ENCODE results near the gene ZBTB1.

The ZBTB1 gene

GRCh38 chr14:64474698-64475097 is 29.9 kb upstream of the ZBTB1 start:
- TF ChIP-seq, protein P1, sequence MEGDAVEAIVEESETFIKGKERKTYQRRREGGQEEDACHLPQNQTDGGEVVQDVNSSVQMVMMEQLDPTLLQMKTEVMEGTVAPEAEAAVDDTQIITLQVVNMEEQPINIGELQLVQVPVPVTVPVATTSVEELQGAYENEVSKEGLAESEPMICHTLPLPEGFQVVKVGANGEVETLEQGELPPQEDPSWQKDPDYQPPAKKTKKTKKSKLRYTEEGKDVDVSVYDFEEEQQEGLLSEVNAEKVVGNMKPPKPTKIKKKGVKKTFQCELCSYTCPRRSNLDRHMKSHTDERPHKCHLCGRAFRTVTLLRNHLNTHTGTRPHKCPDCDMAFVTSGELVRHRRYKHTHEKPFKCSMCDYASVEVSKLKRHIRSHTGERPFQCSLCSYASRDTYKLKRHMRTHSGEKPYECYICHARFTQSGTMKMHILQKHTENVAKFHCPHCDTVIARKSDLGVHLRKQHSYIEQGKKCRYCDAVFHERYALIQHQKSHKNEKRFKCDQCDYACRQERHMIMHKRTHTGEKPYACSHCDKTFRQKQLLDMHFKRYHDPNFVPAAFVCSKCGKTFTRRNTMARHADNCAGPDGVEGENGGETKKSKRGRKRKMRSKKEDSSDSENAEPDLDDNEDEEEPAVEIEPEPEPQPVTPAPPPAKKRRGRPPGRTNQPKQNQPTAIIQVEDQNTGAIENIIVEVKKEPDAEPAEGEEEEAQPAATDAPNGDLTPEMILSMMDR (IDR thresholded peaks at IDR 0.05; ENCODE audit: insufficient read depth, low read depth, low read length, missing control alignments), result no peak
- no peak for DNase-seq (ENCODE audit: low read depth)
- no peak overlapping the region for H3K4me3 ChIP-seq (ENCODE audit: low read length)

GRCh38 chr14:64475585-64476273 is 28.8 kb upstream of the ZBTB1 start:
- no peak overlapping the region for H3K4me3 ChIP-seq (ENCODE audit: low read length)
- TF ChIP-seq, protein P1 (IDR thresholded peaks at IDR 0.05; ENCODE audit: insufficient read depth, low read depth, low read length, missing control alignments), result no peak
- DNase-seq (ENCODE audit: low read depth), result no peak

DNA sequence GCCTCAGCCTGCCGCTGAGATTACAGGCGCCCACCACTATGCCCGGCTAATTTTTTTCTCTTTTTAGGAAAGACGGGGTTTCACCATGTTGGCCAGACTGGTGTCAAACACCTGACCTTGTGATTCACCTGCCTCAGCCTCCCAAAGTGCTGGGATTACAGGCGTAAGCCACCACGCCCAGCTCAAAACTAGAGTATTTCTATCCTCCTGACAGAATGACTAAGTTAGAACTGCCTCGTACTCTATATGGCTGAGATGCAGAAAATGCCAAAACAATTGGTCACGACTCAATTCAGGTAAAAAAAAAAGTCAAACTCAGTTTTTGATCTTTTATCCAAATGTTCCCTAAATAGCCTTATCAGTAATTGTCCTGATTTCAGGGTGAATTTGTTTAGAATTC is 28.1 kb upstream of the ZBTB1 start:
- TF ChIP-seq, protein P1 (IDR thresholded peaks at IDR 0.05; ENCODE audit: insufficient read depth, low read depth, low read length, missing control alignments), result no peak
- peak; percentile 23 for DNase-seq (ENCODE audit: low read depth)
- H3K4me3 ChIP-seq (ENCODE audit: low read length), result no peak overlapping the region

DNA sequence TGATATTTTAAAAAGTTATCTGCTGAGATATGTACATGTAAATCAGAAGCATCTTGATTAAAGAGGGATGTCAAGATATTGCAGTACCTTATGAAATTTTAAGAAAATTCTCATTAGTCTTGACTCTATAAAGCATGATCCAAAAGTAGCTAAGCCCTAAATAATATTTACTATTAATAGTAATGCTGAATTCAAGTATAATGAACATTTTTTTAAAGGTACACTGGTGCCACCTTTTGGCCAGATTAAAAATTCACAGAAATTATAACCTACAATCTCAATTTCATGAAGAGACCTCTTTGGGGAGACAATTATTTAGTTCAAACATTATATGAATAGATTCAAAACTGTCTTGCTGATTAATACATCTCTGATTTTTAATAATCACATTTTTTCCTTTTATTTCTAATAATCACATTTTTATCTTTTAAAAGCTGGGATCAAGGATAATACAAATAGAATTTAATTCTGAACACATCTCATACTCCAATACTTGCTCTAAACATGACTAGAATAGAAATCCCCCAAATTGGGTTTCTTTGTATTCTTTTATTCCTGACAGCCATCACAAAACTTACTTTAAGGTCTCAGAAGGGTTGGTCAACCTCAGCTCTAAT is 25.8 kb upstream of the ZBTB1 start:
- no peak overlapping the region for H3K4me3 ChIP-seq (ENCODE audit: low read length)
- DNase-seq (ENCODE audit: low read depth), result peak; percentile 19
- TF ChIP-seq, protein P1 (IDR thresholded peaks at IDR 0.05; ENCODE audit: insufficient read depth, low read depth, low read length, missing control alignments), result peak; percentile 16

DNA sequence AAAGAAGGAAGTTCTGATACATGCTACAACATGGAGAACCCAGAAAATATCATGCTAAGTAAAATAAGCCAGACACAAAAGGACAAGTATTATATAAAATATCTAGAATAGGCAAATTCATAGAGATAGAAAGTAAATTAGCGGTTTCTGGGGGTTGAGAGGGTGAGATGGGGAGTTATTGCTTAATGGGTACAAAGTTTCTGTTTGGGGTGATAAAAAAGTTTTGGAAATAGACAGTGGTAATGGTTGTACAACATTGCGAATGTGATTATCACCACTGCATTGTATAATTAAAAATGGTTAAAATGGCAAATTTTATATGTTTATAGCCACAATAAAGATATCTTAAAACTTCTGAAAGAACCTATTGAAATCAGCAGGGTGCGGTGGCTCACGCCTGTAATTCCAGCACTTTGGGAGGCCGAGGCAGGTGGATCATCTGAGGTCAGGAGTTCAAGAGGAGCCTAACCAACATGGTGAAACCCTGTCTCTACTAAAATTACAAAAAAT is 15.9 kb upstream of the ZBTB1 start:
- no peak overlapping the region for H3K4me3 ChIP-seq (ENCODE audit: low read length)
- TF ChIP-seq, protein P1 (IDR thresholded peaks at IDR 0.05; ENCODE audit: insufficient read depth, low read depth, low read length, missing control alignments), result no peak
- no peak for DNase-seq (ENCODE audit: low read depth)

- no peak overlapping the region for H3K4me3 ChIP-seq (ENCODE audit: low read length)
- DNase-seq (ENCODE audit: low read depth), result no peak
- TF ChIP-seq, protein P1 (IDR thresholded peaks at IDR 0.05; ENCODE audit: insufficient read depth, low read depth, low read length, missing control alignments), result no peak
These were observed 12.9 kb upstream of the ZBTB1 start for GRCh38 chr14:64491637-64492036.
